ENCODE measurements around the gene ASTN2.

Gene ASTN2

DNA sequence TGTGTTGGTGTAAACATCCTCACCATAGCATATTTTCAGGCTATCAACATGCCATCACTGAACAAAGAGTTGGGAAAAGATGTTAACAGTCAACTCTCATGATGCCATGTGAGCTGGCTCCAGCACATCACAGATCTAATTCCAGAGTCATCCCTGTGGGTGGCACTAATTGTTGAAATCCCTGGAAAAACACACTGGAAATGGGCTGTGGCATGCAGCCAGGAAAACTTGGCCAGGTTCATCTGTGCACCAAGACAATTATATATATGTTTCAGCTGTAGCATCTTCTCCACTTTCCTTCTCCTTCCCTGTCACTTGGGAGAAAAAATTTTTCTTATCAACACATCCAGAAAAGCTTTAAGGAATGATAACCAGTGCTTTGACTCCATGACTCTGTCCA lies 414.0 kb downstream of the ASTN2 start:
- no peak for DNase-seq

DNA sequence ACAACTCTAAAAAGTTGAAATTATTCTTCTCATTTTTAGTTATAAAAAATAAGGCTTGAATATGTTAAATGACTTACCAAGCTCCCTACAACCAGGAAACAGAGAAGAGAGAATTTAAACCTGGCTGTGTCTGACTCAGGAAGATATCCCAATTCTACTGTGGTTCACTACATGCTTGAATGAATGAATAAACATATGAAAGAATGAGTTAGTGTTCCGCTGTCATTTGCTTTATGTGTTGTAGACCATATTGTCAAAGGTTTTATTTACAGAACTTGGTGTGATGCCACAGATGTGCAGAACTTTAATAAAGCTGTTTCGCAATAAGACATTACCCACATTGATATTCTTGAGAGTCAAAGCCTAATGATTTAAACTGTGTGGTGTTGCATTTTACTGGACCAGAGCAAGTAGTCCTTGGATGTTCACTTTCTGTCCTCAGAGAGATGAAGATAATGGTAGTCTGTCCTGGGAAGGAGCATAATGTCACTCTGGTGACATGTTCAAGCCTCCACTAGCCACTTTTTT lies 414.6 kb downstream of the ASTN2 start:
- no peak for DNase-seq

DNA sequence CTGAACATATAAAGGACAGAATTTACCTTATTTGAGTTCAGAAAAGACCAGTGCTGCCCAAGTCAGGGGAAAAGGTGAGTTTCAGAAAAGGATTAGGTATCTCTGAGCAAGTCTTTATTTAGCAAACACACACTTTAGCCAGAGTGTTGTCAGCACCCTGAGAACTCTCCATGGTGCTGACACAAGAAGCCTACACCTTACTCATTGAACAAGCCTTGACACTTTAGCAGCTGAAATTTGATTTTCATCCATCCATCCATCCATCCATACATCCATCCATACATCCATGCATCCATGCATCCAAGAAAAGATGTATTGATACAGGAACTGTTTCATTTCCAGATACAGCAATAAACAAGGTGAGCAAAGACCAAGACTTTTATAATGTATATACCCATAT lies 416.6 kb downstream of the ASTN2 start:
- DNase-seq: no peak

DNA sequence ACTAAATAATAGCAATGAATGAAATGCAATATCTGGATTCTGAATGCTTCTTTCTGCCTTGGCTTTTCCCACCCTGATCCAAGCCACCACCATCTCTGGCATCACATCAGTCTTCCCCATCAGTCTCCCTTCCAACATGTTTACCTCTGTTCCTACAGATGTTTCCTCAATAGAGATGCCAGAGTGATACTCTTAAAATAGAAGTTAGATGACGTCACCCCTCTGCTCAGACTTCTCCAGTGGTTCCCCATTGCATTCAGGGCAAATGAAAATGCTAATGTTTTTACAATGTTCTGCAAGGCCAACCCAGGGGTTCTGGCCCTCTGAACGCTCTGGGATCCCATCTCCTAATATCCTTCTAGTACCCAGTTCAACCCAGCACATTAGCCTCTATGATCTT lies 422.0 kb downstream of the ASTN2 start:
- DNase-seq: no peak

- no peak for DNase-seq
Observed at GRCh38 chr9:116991051-116991450, 423.8 kb downstream of the ASTN2 start.

DNA sequence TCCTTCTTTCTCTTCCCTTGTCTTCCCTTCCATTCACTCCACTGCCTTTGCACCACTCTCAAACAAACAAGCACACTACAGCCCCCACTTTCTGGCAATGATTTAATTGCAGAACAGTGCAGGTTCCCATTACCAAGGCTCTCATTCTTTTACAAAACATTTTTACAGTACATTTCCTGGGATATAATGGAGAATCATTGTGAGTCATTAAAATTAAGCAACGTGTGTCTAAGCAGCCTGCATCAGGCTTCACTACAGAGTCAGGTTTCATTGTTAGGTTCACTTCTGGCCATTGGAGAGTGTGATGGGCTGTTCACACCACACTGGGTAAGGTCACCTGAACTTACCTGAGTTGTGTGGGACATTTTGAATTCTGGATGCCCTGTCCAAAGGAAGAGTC lies 424.3 kb downstream of the ASTN2 start:
- no peak for DNase-seq

DNA sequence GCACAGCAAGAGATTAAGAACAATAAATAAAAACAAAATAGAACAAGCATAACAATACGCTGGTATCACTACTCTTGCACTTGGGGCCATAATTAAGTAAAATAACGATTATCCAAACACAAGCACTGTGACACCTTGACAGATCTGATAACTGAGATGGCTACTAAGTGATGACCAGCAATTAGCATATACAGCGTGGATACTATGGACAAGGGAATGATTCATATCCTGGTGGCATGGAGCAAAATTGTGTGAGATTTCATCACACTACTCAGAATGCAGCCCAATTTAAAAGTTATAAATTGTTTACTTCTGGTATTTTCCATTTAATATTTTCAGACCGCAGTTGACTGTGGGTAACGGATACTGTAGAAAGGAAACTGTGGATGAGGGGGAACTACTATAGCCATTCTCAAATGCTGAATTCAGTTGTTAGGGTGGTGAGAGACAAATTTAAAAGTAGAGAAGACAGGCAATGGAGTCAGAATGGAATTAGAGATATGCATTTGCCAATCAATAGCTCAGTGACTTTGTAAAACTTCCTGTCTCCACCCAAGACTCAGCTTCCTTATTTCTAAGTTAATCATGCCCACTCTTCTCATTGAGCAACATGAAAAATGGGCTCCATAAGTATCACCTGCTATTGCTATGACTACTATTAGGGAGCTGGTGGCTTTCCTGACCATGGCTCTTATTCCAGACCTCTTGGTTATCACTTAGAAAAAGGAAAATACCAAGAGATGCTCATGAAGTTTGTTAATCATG lies 427.0 kb downstream of the ASTN2 start:
- DNase-seq: no peak

DNA sequence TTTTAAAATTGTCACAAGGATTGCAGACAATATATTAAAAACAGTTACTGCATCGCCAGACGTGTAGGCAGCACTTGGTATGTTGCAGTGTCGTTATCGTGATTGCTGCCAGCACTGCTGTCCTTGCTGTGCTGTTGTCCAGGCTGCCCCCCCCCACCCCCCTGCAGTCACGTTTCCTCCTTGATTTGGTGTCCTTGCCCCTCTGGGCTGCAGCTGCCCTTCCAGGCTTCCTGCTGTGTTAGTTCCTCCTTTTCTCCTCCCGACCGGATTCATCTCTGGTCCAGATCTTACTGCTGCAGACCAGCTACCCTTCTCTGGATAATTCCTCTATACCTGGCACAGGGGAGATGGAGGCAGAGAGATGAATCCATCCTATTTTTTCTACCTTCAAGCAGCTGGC lies 428.8 kb downstream of the ASTN2 start:
- no peak for DNase-seq

DNA sequence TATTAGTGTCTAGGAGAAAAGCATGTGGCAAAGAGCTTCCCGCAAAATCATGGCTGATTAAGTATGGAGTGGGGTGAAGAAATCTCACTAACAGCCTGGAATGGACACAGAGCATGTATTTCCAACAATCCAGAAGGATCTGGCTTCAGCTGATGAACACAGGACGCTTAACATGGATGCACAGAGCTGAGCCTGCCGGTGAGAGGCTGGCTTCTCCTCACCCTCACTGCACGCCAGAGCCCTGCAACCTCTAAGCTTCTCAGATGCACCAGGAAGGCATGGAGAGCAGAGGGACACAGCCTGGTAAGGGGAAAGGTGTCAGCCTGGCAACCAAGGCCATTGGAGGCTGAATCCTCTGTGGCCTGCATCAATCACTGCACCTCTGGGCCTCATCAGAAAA lies 429.3 kb downstream of the ASTN2 start:
- no peak for DNase-seq

DNA sequence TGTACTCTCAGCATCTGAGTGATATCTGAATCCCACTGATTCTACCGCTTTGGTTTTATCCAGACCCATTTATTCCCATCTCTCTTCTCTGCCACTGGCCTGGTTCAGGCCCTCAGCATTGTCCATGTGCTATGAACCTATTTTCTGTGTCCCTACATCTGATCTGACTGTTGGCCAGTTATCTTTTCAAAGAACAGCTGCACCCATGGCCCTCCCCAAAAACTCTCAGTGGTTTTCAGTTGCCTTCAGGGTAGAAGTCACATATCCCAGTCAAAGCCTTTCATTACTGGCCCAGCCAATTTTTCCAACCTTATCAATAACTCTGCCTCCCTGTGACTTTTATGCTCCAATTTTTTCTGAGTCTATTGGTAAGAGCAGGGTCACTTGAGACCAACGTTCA lies 430.7 kb downstream of the ASTN2 start:
- DNase-seq: no peak

DNA sequence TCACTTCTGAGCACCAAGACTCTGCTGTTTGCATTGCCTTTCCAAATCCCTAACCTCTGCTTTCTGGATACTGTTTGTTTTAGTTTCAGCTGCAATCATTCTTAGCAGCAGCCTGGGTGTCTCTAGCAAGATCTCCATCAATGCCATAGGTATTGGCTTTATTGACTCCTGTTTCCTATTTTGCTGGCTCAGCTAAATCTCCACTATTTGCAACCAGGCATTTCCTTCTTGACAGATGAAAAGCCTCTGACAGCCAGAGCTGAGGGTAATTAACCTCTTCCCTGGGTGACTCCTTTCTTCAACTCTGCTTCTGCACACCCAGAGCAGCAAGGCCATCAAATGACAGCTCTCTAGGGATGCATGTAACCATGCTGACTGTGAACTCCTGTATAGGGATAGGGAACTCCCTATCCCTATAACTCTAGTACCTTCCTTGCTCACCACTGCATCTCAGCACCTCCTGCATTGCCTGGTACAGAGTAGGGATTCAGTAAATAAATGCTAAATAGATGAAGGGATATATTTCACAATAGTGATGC lies 434.2 kb downstream of the ASTN2 start:
- DNase-seq: no peak

- no peak for DNase-seq
Observed at GRCh38 chr9:116979456-116979855, 435.4 kb downstream of the ASTN2 start.

- DNase-seq: no peak
Observed at GRCh38 chr9:116978155-116978554, 436.7 kb downstream of the ASTN2 start.

- DNase-seq: no peak
Observed at GRCh38 chr9:116975126-116975525, 439.7 kb downstream of the ASTN2 start.

DNA sequence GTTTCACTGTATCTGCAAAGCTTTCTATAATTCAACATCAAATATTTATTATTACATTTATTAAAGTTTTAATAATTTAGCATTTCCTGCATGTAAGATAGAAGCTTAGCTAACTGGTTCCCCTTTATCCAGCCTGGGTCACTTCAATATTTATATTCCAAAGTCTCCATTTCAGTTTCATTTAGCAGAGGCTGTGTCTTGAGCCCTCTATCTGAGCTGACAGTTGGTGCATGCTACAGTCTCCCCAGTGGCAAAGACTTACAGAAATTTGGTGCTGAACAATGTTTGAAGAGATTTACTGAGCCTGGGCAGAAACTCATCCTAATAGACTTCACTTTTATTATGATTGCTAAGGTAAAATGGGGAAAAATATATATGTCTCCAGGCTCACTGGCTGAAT lies 448.7 kb downstream of the ASTN2 start:
- DNase-seq: no peak

DNA sequence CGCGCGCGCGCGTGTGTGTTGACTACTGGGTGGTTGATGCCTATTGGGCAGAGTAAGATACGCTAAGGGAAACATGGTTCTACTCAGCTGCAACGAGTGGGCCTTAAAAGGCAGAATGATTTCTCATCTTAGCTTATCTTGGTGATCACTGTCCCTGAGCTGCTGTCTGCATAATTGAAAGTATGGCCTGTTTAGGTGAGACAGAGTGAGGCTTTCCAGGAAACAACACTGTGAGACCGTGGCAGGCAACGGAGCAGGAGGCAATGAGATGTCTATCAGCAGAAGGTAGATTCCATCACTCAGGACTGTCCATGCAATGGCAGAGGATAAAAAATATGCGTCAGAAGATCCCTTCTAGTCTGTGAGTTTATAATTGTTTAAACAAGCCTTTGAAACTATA lies 450.6 kb downstream of the ASTN2 start:
- DNase-seq: no peak

DNA sequence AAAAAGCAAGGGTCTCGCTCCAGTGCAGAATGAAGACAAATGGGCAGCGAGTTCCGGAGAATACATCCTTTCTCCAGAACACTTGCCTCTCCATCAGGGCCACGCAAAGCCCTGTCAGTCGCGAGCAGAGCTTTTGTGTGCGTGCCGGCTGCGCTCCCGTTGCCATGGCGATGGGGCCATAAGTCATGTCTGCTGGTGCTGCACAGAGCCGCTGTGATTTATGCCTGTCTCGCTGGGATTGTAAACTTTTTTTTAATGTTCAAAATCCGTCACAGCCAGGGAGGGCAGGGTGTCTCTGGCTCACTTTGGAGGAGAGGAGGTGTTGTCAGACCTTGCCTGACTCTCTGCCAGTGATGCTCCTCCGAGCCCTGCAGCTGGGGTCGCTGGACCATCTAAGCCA lies 455.0 kb downstream of the ASTN2 start:
- DNase-seq: no peak

DNA sequence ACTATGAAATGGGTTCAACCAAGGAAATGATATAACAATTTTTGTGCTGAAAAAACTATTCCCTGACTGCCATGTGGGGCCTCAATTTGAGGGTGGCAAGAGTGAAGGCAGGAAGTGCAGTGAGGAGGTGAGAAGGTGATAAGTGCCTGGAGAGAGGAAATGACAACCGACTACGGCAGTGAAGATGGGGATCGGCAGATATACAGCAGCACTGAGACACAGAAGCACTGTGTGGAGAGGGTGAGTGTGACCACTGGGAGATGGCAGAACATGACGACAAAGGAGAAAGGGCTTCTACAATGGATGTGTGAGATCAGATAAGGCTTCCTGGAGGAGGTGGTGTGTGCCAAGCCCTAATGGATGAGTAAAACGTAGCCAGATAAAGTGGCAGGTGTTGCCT lies 456.0 kb downstream of the ASTN2 start:
- no peak for DNase-seq

GRCh38 chr9:116954731-116955130 lies 460.1 kb downstream of the ASTN2 start:
- no peak for DNase-seq

- DNase-seq: no peak
Observed at GRCh38 chr9:116953271-116953670, 461.6 kb downstream of the ASTN2 start.

DNA sequence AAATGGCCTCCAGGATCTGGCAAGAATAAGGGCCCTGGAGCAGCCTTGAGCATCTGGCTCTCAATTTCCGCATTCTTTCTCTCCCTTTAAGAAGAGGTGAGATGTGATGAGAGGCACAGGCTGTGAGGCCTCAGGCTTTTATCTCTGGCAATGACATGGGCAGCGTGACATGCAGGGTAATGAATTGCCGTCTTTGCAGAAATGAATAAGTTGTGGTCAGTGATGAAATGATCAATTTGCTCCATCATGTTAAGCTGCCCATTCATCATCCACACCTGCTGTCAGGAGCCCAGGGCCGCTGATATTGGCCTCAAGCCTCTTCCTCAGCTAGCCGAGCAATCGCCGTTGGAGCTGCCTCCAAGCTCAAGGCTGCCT lies 462.4 kb downstream of the ASTN2 start:
- no peak for DNase-seq

DNA sequence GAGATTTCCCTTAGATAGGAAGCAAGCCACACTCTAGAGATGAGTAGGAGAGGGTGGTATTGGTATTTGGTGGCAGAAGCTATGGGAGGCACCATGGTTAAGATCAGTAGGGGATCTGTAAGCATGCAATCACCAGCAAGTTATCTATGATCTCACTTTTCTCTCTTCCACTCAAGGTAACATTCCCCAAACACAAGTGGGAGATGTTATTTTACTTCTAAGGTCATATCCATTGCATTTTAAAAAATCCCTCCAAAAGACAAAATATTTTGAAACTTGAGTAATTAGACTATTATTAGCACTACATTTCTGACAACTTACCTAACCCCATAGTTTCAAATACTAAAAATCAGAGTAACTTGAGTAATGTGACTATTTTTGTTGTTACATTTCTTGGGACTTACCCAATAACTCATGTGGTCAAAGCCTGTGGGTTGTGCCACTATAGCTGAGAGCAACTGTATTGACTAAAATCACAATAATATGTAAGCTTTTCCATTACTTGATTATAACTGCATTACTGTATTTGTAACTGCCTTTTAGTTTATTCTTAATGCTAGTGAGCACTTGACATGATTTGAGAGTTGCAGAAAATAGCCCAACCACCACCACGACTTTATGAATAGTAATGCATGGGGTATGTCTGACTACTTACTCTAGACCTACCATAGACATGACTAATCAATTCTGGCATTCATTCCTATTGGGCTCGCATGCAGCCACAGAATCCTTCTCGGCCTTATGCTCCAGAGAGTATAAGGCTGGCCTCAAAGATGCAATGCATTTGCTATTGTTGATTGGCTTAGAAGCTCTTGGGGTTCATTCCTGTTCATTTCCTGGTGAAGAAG lies 463.0 kb downstream of the ASTN2 start:
- DNase-seq: no peak

DNA sequence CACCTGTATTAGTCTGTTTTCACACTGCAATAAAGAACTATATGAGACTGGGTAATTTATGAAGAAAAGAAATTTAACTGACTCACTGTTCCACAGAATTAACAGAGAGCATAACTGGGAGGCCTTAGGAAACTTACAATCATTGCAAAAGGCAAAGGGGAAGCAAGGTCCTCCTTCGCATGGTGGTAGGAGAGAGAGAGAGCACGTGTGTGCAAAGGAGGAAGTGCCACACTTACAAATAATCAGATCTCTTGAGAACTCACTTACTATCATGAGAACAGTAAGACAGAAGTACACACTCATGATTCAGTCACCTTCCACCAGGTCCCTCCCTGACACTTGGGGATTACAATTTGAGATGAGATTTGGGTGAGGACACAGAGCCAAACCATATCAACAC lies 469.0 kb downstream of the ASTN2 start:
- no peak for DNase-seq
